Measurements from ENCODE around the gene MAST3. TPM values are rescaled to one million over a fixed set of nuclear protein-coding genes. Genes with fewer than 3 reads are reported as not detected.

Gene MAST3
- total and polyA plus RNA-seq, 2 of the 13 experiments (the other 11 are each of a cell fraction or from before 2014, with no cell fraction given), result 4.1 to 4.6 TPM

DNA sequence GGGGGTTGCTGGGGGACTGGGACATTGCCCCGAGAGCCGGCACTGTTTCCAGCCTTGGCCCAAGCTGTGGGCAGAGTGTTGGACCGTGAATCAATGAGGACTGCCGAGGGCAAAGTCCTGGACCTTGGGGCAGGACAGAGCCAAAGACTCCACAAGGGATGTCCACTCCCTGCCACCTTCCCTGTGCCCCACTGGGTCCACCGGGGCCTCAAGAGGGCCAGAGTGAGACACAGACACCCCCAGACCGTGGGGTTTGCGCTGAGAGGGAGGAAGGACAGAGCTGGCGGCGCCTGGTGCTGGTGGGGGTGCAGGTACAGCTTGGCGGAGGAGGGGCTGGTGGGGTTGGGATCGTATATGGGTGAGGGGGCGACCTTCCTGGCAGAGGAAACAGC lies 11.8 kb downstream of the MAST3 start (continued):
- TF ChIP-seq, protein P1, sequence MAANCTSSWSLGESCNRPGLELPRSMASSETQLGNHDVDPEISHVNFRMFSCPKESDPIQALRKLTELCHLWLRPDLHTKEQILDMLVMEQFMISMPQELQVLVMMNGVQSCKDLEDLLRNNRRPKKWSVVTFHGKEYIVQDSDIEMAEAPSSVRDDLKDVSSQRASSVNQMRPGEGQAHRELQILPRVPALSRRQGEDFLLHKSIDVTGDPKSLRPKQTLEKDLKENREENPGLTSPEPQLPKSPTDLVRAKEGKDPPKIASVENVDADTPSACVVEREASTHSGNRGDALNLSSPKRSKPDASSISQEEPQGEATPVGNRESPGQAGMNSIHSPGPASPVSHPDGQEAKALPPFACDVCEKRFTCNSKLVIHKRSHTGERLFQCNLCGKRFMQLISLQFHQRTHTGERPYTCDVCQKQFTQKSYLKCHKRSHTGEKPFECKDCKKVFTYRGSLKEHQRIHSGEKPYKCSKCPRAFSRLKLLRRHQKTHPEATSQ (CRISPR knock-in tag; IDR thresholded peaks at IDR 0.05; ENCODE audit: borderline replicate concordance), result no peak
- TF ChIP-seq, protein P2, sequence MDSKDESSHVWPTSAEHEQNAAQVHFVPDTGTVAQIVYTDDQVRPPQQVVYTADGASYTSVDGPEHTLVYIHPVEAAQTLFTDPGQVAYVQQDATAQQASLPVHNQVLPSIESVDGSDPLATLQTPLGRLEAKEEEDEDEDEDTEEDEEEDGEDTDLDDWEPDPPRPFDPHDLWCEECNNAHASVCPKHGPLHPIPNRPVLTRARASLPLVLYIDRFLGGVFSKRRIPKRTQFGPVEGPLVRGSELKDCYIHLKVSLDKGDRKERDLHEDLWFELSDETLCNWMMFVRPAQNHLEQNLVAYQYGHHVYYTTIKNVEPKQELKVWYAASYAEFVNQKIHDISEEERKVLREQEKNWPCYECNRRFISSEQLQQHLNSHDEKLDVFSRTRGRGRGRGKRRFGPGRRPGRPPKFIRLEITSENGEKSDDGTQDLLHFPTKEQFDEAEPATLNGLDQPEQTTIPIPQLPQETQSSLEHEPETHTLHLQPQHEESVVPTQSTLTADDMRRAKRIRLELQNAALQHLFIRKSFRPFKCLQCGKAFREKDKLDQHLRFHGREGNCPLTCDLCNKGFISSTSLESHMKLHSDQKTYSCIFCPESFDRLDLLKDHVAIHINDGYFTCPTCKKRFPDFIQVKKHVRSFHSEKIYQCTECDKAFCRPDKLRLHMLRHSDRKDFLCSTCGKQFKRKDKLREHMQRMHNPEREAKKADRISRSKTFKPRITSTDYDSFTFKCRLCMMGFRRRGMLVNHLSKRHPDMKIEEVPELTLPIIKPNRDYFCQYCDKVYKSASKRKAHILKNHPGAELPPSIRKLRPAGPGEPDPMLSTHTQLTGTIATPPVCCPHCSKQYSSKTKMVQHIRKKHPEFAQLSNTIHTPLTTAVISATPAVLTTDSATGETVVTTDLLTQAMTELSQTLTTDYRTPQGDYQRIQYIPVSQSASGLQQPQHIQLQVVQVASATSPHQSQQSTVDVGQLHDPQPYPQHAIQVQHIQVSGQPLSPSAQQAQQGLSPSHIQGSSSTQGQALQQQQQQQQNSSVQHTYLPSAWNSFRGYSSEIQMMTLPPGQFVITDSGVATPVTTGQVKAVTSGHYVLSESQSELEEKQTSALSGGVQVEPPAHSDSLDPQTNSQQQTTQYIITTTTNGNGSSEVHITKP (CRISPR knock-in tag; IDR thresholded peaks at IDR 0.05; ENCODE audit: low read depth), result no peak
- TF ChIP-seq, protein P3, sequence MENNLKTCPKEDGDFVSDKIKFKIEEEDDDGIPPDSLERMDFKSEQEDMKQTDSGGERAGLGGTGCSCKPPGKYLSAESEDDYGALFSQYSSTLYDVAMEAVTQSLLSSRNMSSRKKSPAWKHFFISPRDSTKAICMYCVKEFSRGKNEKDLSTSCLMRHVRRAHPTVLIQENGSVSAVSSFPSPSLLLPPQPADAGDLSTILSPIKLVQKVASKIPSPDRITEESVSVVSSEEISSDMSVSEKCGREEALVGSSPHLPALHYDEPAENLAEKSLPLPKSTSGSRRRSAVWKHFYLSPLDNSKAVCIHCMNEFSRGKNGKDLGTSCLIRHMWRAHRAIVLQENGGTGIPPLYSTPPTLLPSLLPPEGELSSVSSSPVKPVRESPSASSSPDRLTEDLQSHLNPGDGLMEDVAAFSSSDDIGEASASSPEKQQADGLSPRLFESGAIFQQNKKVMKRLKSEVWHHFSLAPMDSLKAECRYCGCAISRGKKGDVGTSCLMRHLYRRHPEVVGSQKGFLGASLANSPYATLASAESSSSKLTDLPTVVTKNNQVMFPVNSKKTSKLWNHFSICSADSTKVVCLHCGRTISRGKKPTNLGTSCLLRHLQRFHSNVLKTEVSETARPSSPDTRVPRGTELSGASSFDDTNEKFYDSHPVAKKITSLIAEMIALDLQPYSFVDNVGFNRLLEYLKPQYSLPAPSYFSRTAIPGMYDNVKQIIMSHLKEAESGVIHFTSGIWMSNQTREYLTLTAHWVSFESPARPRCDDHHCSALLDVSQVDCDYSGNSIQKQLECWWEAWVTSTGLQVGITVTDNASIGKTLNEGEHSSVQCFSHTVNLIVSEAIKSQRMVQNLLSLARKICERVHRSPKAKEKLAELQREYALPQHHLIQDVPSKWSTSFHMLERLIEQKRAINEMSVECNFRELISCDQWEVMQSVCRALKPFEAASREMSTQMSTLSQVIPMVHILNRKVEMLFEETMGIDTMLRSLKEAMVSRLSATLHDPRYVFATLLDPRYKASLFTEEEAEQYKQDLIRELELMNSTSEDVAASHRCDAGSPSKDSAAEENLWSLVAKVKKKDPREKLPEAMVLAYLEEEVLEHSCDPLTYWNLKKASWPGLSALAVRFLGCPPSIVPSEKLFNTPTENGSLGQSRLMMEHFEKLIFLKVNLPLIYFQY (CRISPR knock-in tag; IDR thresholded peaks at IDR 0.05; ENCODE audit: borderline replicate concordance), result peak; percentile 73
- TF ChIP-seq ZNF180 (CRISPR knock-in tag; IDR thresholded peaks at IDR 0.05; ENCODE audit: borderline replicate concordance, low read depth) (no peak), ZNF230 (CRISPR knock-in tag; IDR thresholded peaks at IDR 0.05) (0 out of 2 replicates have a peak, but pooled peaks have one; percentile 15), ZNF460 (CRISPR knock-in tag; IDR thresholded peaks at IDR 0.05; ENCODE audit: borderline replicate concordance) (no peak)

Data from HepG2 (cell line).